Peyer's patch (tissue), 4 donors: ENCODE results near the gene AMBN. TPM values are rescaled to one million over a fixed set of nuclear protein-coding genes. Genes with fewer than 3 reads are reported as not detected.

Experiments used
- DNase-seq, 3 donors: peaks; one replicate each; pipeline ENCODE4 v3.0.0-alpha.2; 2017 to 2019
- H3K27ac ChIP-seq, 4 donors: fragments of 200-600 bp; sonication (generic); one replicate each; pipeline ENCODE4 v1.5.1; 2016 to 2019
- H3K27me3 ChIP-seq, 2 donors: fragments of 200-600 bp; sonication (generic); one replicate each; pipeline ENCODE4 v1.5.1; 2019
- H3K36me3 ChIP-seq, 3 donors: fragments of 200-600 bp; sonication (generic); one replicate each; pipeline ENCODE4 v1.5.1; 2016 to 2019
- H3K4me1 ChIP-seq, 4 donors: fragments of 200-600 bp; sonication (generic); one replicate each; pipeline ENCODE4 v1.5.1; 2016 to 2019
- H3K4me3 ChIP-seq, 4 donors: fragments of 200-600 bp; sonication (generic); 1 replicate in 3 of 4; 2 replicates in 1 of 4; pipeline ENCODE4 v1.5.1; 2016 to 2019; ENCODE audit warnings: mild to moderate bottlenecking in 1 of 4
- H3K9me3 ChIP-seq, 4 donors: fragments of 200-600 bp; sonication (generic); one replicate each; pipeline ENCODE4 v1.5.1; 2016 to 2019; ENCODE audit warnings: mild to moderate bottlenecking in 1 of 4
- CTCF ChIP-seq, 6 experiments: fragments of 450-650 bp in 4 of 6; fragments of 200-600 bp in 2 of 6; sonication (generic) in 1 of 6; IDR thresholded peaks; one replicate each; pipeline ENCODE4 v1.5.1; 2017 to 2019; ENCODE audit warnings: antibody characterized with exemption in 6 of 6, mild to moderate bottlenecking in 3 of 6, moderate library complexity in 1 of 6
- POLR2A ChIP-seq, 2 donors: fragments of 450-650 bp; IDR thresholded peaks; one replicate each; pipeline ENCODE4 v1.5.1; 2017; ENCODE audit warnings: antibody characterized with exemption in 2 of 2, mild to moderate bottlenecking in 2 of 2, moderate library complexity in 2 of 2
- total RNA-seq, 4 donors: library from RNA; depleted of rRNA; stranded (reverse); fragments of >200 nt; gene quantifications; one replicate each; pipeline ENCODE4 v1.1.0, GENCODE V29; 2016

The AMBN gene
- total RNA-seq, 4 donors from 2014 or later = not detected

- H3K27me3 ChIP-seq = no peaks in the 10 kb centered on the region
- no peak for TF ChIP-seq POLR2A (IDR thresholded peaks at IDR 0.05)
- no peak for TF ChIP-seq CTCF (IDR thresholded peaks at IDR 0.05)
- H3K36me3 ChIP-seq = no peaks in the 10 kb centered on the region
- H3K4me1 ChIP-seq = no peaks in the 10 kb centered on the region
- no peak overlapping the region for H3K4me3 ChIP-seq
- no peak overlapping the region for H3K27ac ChIP-seq
- H3K9me3 ChIP-seq = no peaks in the 10 kb centered on the region
- DNase-seq = no peak
Observed at GRCh38 chr4:70608324-70608723, 16.3 kb downstream of the AMBN start.

- H3K27ac ChIP-seq = peak overlapping the region in 1 of 4 donors; percentile 6
- peak overlapping the region in 2 of 4 donors; percentile 1 to 26 for H3K4me3 ChIP-seq
- H3K36me3 ChIP-seq = no peaks in the 10 kb centered on the region
- no peak for DNase-seq
- no peaks in the 10 kb centered on the region for H3K4me1 ChIP-seq
- no peaks in the 10 kb centered on the region for H3K9me3 ChIP-seq
- no peaks in the 10 kb centered on the region for H3K27me3 ChIP-seq
- TF ChIP-seq CTCF (IDR thresholded peaks at IDR 0.05) (no peak), POLR2A (IDR thresholded peaks at IDR 0.05) (no peak)
Observed at GRCh38 chr4:70613306-70614183, 21.5 kb downstream of the AMBN start.

- H3K27me3 ChIP-seq = no peaks in the 10 kb centered on the region
- H3K27ac ChIP-seq = peak overlapping the region in 1 of 4 donors; percentile 6
- no peaks in the 10 kb centered on the region for H3K9me3 ChIP-seq
- peak overlapping the region in 2 of 4 donors; percentile 1 to 26 for H3K4me3 ChIP-seq
- no peak for DNase-seq
- no peaks in the 10 kb centered on the region for H3K36me3 ChIP-seq
- TF ChIP-seq CTCF (IDR thresholded peaks at IDR 0.05) = no peak
- no peak for TF ChIP-seq POLR2A (IDR thresholded peaks at IDR 0.05)
- no peaks in the 10 kb centered on the region for H3K4me1 ChIP-seq
Observed at GRCh38 chr4:70614184-70614555, 22.1 kb downstream of the AMBN start.

- Histone ChIP-seq H3K36me3 (no peaks in the 10 kb centered on the region), H3K9me3 (no peaks in the 10 kb centered on the region), H3K4me3 (no peak overlapping the region), H3K27me3 (no peaks in the 10 kb centered on the region), H3K27ac (no peak overlapping the region), H3K4me1 (no peaks in the 10 kb centered on the region)
- DNase-seq = no peak
- TF ChIP-seq POLR2A (IDR thresholded peaks at IDR 0.05) (no peak), CTCF (IDR thresholded peaks at IDR 0.05) (no peak)
Observed at GRCh38 chr4:70619288-70619687, 27.2 kb downstream of the AMBN start.

GRCh38 chr4:70619778-70620177, 27.7 kb downstream of the AMBN start:
- H3K27ac ChIP-seq = no peak overlapping the region
- no peak for TF ChIP-seq POLR2A (IDR thresholded peaks at IDR 0.05)
- TF ChIP-seq CTCF (IDR thresholded peaks at IDR 0.05) = no peak
- H3K9me3 ChIP-seq = no peaks in the 10 kb centered on the region
- no peaks in the 10 kb centered on the region for H3K36me3 ChIP-seq
- no peak overlapping the region for H3K4me3 ChIP-seq
- no peaks in the 10 kb centered on the region for H3K27me3 ChIP-seq
- H3K4me1 ChIP-seq = no peaks in the 10 kb centered on the region
- no peak for DNase-seq
